ENCODE results near the gene C17orf58. TPM values are rescaled to one million over a fixed set of nuclear protein-coding genes. Genes with fewer than 3 reads are reported as not detected.

Gene C17orf58
- total and polyA plus RNA-seq, 9 of the 15 experiments (the other 6 are each of a cell fraction or from before 2014, with no cell fraction given): 8.6 to 37.4 (median 27.6) TPM

DNA sequence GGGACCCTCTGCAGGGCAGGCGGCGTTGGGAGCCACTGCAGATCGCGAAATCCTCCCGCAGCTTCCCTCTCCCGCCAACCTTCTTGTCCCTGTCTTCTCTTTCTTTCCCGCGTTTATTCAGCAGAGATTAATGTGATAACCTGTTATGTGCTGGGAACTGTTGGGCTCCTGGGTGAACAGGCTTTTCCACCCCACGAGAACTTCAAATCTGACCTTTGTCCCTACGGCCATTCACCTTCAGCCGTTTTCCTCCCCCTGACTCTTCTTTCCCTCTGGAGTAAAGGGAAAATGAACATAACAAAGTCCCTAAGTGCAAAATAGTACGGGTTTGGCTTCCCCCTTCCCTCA is 24.1 kb upstream of the C17orf58 start (continued):
- TF ChIP-seq, protein P1, sequence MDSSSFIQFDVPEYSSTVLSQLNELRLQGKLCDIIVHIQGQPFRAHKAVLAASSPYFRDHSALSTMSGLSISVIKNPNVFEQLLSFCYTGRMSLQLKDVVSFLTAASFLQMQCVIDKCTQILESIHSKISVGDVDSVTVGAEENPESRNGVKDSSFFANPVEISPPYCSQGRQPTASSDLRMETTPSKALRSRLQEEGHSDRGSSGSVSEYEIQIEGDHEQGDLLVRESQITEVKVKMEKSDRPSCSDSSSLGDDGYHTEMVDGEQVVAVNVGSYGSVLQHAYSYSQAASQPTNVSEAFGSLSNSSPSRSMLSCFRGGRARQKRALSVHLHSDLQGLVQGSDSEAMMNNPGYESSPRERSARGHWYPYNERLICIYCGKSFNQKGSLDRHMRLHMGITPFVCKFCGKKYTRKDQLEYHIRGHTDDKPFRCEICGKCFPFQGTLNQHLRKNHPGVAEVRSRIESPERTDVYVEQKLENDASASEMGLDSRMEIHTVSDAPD (CRISPR knock-in tag; IDR thresholded peaks at IDR 0.05): no peak
- TF ChIP-seq, protein P2, sequence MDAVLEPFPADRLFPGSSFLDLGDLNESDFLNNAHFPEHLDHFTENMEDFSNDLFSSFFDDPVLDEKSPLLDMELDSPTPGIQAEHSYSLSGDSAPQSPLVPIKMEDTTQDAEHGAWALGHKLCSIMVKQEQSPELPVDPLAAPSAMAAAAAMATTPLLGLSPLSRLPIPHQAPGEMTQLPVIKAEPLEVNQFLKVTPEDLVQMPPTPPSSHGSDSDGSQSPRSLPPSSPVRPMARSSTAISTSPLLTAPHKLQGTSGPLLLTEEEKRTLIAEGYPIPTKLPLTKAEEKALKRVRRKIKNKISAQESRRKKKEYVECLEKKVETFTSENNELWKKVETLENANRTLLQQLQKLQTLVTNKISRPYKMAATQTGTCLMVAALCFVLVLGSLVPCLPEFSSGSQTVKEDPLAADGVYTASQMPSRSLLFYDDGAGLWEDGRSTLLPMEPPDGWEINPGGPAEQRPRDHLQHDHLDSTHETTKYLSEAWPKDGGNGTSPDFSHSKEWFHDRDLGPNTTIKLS (IDR thresholded peaks at IDR 0.05; ENCODE audit: borderline replicate concordance, low read depth): no peak
- TF ChIP-seq TEAD2 (tag; IDR thresholded peaks at IDR 0.05) (no peak), FOXJ2 (tag; IDR thresholded peaks at IDR 0.05) (no peak), SOX6 (IDR thresholded peaks at IDR 0.05) (no peak), YBX1 (IDR thresholded peaks at IDR 0.05) (no peak), BRD4 (IDR thresholded peaks at IDR 0.05) (no peak), ZNF239 (CRISPR knock-in tag; IDR thresholded peaks at IDR 0.05) (no peak), ZNF354B (CRISPR knock-in tag; IDR thresholded peaks at IDR 0.05) (no peak), WHSC1 (IDR thresholded peaks at IDR 0.05; ENCODE audit: low read length) (no peak), C11orf30 (IDR thresholded peaks at IDR 0.05; ENCODE audit: low read depth) (no peak), XRCC3 (IDR thresholded peaks at IDR 0.05) (no peak), ZKSCAN8 (CRISPR knock-in tag; IDR thresholded peaks at IDR 0.05) (no peak), ZFX (CRISPR knock-in tag; IDR thresholded peaks at IDR 0.05) (no peak), BMI1 (IDR thresholded peaks at IDR 0.05; ENCODE audit: low read length) (no peak), GABPA (tag; conservative IDR thresholded peaks at IDR 0.05; ENCODE audit: low read depth) (0 out of 2 replicates have a peak, but pooled peaks have one; percentile 9), ZNF12 (CRISPR knock-in tag; IDR thresholded peaks at IDR 0.05) (no peak)
- TF ChIP-seq, protein P3, sequence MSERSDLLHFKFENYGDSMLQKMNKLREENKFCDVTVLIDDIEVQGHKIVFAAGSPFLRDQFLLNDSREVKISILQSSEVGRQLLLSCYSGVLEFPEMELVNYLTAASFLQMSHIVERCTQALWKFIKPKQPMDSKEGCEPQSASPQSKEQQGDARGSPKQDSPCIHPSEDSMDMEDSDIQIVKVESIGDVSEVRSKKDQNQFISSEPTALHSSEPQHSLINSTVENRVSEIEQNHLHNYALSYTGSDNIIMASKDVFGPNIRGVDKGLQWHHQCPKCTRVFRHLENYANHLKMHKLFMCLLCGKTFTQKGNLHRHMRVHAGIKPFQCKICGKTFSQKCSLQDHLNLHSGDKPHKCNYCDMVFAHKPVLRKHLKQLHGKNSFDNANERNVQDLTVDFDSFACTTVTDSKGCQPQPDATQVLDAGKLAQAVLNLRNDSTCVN (CRISPR knock-in tag; IDR thresholded peaks at IDR 0.05): no peak
- TF ChIP-seq, protein P4, sequence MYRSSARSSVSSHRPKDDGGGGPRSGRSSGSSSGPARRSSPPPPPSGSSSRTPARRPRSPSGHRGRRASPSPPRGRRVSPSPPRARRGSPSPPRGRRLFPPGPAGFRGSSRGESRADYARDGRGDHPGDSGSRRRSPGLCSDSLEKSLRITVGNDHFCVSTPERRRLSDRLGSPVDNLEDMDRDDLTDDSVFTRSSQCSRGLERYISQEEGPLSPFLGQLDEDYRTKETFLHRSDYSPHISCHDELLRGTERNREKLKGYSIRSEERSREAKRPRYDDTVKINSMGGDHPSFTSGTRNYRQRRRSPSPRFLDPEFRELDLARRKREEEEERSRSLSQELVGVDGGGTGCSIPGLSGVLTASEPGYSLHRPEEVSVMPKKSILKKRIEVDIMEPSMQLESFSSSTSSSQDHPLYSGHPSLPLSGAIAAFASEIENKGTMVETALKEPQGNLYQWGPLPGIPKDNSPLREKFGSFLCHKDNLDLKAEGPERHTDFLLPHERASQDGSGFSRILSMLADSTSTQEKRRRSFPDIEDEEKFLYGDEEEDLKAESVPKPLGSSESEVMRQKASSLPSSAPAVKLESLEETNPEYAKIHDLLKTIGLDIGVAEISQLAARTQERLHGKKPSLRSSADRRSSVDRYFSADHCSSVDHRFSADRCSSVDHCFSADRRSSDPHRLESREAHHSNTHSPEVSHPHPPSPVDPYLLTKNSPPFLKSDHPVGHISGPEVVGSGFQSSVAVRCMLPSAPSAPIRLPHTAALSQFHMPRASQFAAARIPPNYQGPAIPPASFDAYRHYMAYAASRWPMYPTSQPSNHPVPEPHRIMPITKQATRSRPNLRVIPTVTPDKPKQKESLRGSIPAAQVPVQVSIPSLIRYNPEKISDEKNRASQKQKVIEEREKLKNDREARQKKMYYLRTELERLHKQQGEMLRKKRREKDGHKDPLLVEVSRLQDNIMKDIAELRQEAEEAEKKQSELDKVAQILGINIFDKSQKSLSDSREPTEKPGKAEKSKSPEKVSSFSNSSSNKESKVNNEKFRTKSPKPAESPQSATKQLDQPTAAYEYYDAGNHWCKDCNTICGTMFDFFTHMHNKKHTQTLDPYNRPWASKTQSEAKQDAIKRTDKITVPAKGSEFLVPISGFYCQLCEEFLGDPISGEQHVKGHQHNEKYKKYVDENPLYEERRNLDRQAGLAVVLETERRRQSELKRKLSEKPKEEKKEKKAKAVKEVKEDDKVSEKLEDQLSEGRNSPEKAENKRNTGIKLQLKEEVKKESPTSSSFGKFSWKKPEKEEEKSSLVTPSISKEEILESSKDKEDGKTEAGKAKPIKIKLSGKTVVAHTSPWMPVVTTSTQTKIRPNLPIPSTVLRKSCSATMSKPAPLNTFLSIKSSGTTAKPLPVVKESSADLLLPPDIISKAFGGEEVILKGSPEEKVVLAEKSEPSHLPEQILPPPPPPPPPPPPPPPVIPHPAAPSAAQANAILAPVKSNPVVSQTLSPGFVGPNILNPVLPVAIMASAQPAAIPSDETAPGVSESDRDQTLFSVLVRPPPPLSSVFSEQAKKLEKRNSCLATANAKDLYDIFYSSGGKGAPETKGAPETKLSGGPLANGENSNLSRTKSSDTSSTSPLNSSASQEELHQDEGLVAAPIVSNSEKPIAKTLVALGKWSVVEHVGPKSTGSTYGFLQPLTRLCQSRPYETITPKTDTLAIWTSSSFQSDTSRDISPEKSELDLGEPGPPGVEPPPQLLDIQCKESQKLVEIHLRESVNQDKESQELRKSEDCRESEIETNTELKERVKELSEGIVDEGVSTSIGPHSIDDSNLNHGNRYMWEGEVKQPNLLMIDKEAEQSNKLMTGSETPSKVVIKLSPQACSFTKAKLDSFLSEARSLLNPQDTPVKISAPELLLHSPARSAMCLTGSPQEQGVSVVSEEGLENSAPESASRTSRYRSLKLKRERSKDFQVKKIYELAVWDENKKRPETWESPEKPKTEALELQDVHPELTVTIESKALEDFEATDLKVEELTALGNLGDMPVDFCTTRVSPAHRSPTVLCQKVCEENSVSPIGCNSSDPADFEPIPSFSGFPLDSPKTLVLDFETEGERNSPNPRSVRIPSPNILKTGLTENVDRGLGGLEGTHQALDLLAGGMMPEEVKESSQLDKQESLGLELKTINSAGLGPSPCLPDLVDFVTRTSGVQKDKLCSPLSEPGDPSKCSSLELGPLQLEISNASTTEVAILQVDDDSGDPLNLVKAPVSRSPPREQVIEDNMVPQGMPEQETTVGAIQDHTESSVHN (IDR thresholded peaks at IDR 0.05; ENCODE audit: borderline replicate concordance in 1 of 2, low read depth in 1 of 2): no peak
